Peyer's patch (tissue), 4 donors: ENCODE measurements around the gene SRSF9.

Experiments used
- POLR2A ChIP-seq, 2 donors: fragments of 450-650 bp; IDR thresholded peaks; one replicate each; pipeline ENCODE4 v1.5.1; 2017; ENCODE audit warnings: antibody characterized with exemption in 2 of 2, mild to moderate bottlenecking in 2 of 2, moderate library complexity in 2 of 2
- TF ChIP-seq, protein P1 (sequence below), 6 experiments: fragments of 450-650 bp in 4 of 6; fragments of 200-600 bp in 2 of 6; sonication (generic) in 1 of 6; IDR thresholded peaks; one replicate each; pipeline ENCODE4 v1.5.1; 2017 to 2019; ENCODE audit warnings: antibody characterized with exemption in 6 of 6, mild to moderate bottlenecking in 3 of 6, moderate library complexity in 1 of 6

DNA sequence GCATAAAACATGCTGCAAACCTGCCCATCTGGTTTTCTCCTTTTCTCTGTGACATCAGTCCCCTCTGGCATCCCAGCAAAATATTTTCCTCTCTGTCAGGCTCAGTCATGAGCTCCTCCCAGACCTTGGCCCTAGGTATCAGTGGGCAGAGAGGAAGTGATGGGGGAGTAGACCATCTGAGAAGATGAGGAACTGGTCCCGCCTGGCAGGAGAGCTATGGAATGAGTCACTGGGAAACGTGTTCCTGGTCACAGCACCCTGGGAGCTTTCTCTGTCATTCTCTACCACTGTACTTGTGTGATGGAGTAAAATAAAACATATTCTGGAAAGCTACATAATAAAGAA lies 5.0 kb upstream of the SRSF9 start:
- TF ChIP-seq, protein P1, sequence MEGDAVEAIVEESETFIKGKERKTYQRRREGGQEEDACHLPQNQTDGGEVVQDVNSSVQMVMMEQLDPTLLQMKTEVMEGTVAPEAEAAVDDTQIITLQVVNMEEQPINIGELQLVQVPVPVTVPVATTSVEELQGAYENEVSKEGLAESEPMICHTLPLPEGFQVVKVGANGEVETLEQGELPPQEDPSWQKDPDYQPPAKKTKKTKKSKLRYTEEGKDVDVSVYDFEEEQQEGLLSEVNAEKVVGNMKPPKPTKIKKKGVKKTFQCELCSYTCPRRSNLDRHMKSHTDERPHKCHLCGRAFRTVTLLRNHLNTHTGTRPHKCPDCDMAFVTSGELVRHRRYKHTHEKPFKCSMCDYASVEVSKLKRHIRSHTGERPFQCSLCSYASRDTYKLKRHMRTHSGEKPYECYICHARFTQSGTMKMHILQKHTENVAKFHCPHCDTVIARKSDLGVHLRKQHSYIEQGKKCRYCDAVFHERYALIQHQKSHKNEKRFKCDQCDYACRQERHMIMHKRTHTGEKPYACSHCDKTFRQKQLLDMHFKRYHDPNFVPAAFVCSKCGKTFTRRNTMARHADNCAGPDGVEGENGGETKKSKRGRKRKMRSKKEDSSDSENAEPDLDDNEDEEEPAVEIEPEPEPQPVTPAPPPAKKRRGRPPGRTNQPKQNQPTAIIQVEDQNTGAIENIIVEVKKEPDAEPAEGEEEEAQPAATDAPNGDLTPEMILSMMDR (IDR thresholded peaks at IDR 0.05): no peak
- TF ChIP-seq POLR2A (IDR thresholded peaks at IDR 0.05): no peak
